Subcutaneous abdominal adipose tissue (tissue), 5 donors: ENCODE data around the gene TCEA3.

ENCODE experiments used
- H3K27ac ChIP-seq: one replicate; pipeline ENCODE4 v1.7.0; 2013; ENCODE audit warnings: low read depth, mild to moderate bottlenecking, inconsistent platforms, low read length, moderate library complexity
- H3K27me3 ChIP-seq, 5 donors: one replicate each; pipeline ENCODE4 v1.7.0; 2013; ENCODE audit warnings: low read length in 5 of 5, inconsistent platforms in 1 of 5; ENCODE audit not compliant: control insufficient read depth in 5 of 5, insufficient read depth in 4 of 5
- H3K36me3 ChIP-seq, 5 donors: one replicate each; pipeline ENCODE4 v1.7.0; 2013; ENCODE audit warnings: low read length in 5 of 5; ENCODE audit not compliant: control insufficient read depth in 5 of 5, insufficient read depth in 5 of 5
- H3K4me1 ChIP-seq, 5 donors: one replicate each; pipeline ENCODE4 v1.7.0; 2013; ENCODE audit warnings: low read length in 5 of 5, mild to moderate bottlenecking in 3 of 5, moderate library complexity in 1 of 5; ENCODE audit not compliant: control insufficient read depth in 5 of 5, insufficient read depth in 5 of 5
- H3K4me3 ChIP-seq, 5 donors: one replicate each; pipeline ENCODE4 v1.7.0; 2013; ENCODE audit warnings: low read length in 5 of 5, low read depth in 1 of 5
- H3K9ac ChIP-seq, 5 donors: one replicate each; pipeline ENCODE4 v1.7.0; 2013; ENCODE audit warnings: low read length in 5 of 5, mild to moderate bottlenecking in 4 of 5, moderate library complexity in 3 of 5
- H3K9me3 ChIP-seq, 5 donors: one replicate each; pipeline ENCODE4 v1.7.0; 2013; ENCODE audit warnings: low read length in 5 of 5; ENCODE audit not compliant: control insufficient read depth in 5 of 5
- donor health status: healthy.
- donor health status: healthy.
- donor health status: healthy.
- donor health status: healthy.
- donor health status: healthy.

The TCEA3 gene

DNA sequence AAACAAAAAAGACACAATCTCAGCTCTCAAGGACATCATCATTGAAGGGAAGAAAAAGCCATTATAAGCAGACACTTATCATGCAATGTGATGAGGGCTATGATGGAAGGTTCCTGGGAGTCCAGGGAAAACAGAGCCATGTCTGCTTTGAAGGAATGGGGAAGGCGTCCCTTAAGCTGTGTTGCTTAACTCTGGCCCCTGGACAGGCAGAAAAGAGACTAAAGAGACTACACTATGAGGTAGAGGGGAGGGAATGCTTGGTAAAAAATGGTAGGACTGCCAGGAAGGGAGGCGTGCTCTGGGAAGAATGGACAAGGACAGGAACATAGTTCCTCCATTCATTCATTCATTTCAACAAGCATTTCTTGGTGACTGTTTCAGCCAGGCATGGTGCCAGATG lies 38.2 kb upstream of the TCEA3 start:
- no peak overlapping the region for H3K4me3 ChIP-seq

DNA sequence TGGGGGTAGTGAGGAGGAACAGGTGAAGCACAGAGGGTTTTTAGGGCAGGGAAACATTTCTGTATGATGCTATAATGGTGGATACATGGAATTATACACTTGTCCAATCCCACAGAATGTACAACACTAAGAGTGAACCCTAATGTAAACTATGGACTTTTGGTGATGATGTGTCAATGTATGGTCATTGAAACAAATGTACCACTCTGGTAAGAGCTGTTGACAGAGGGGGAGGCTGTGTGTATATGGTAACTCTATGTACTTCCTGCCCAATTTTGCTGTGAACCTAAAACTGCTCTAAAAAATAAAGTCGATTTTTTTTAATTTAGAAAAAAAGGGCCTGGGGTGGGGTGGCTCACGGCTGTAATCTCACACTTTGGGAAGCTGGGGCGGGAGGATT lies 36.5 kb upstream of the TCEA3 start:
- Histone ChIP-seq H3K27ac (no peak overlapping the region), H3K9ac (no peak overlapping the region), H3K36me3 (no peaks in the 10 kb centered on the region), H3K27me3 (no peaks in the 10 kb centered on the region), H3K9me3 (no peaks in the 10 kb centered on the region), H3K4me1 (peaks cover 7 to 17% (median 11%) of the 10 kb centered on the region in 5 donors), H3K4me3 (no peak overlapping the region)

More for the DNA sequence above, 38.2 kb upstream of the TCEA3 start:
- Histone ChIP-seq H3K9me3 (no peaks in the 10 kb centered on the region), H3K36me3 (no peaks in the 10 kb centered on the region), H3K27me3 (no peaks in the 10 kb centered on the region), H3K4me1 (peaks cover 0 to under 1% (median 0%) of the 10 kb centered on the region in 5 donors), H3K9ac (no peak overlapping the region), H3K27ac (no peak overlapping the region)

- no peaks in the 10 kb centered on the region for H3K9me3 ChIP-seq
- no peak overlapping the region for H3K27ac ChIP-seq
- peaks cover 7 to 17% (median 11%) of the 10 kb centered on the region in 5 donors for H3K4me1 ChIP-seq
- H3K27me3 ChIP-seq, result no peaks in the 10 kb centered on the region
- H3K9ac ChIP-seq, result no peak overlapping the region
- no peak overlapping the region for H3K4me3 ChIP-seq
- H3K36me3 ChIP-seq, result peaks cover 0 to 4% (median 0%) of the 10 kb centered on the region in 5 donors
These were observed 36.0 kb upstream of the TCEA3 start for GRCh38 chr1:23460519-23460918.

- H3K9me3 ChIP-seq, result no peaks in the 10 kb centered on the region
- H3K4me3 ChIP-seq, result no peak overlapping the region
- no peak overlapping the region for H3K27ac ChIP-seq
- peaks cover 7 to 17% (median 11%) of the 10 kb centered on the region in 5 donors for H3K4me1 ChIP-seq
- H3K9ac ChIP-seq, result no peak overlapping the region
- H3K36me3 ChIP-seq, result peaks cover 0 to 11% (median 6%) of the 10 kb centered on the region in 5 donors
- H3K27me3 ChIP-seq, result no peaks in the 10 kb centered on the region
These were observed 34.8 kb upstream of the TCEA3 start for GRCh38 chr1:23459338-23459757.

DNA sequence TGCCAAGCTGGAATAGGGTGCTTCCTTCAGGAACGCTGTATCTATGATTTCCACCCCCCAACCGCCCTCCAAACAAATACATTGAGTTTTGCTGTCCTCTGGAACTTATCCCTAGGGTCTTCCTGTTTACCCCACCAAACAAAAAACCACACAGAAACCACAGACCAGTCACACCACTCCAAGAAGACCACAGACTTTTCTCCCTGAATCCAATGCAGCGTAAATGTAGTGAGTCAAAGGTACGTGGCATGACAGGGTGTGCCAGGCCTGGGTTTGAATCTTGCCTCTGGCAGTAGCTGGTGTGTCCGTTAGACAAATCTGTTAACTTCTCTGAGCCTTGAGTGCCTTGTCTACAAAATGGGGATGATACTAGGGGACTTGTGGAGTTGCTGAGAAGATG lies 31.7 kb upstream of the TCEA3 start:
- H3K4me1 ChIP-seq, result peaks cover 9 to 28% (median 19%) of the 10 kb centered on the region in 5 donors
- H3K27ac ChIP-seq, result no peak overlapping the region
- H3K36me3 ChIP-seq, result peaks cover 0 to 16% (median 8%) of the 10 kb centered on the region in 5 donors

GRCh38 chr1:23453455-23454000 lies 29.0 kb upstream of the TCEA3 start:
- H3K4me3 ChIP-seq, result no peak overlapping the region
- peaks cover 11 to 46% (median 31%) of the 10 kb centered on the region in 5 donors for H3K4me1 ChIP-seq
- H3K27me3 ChIP-seq, result no peaks in the 10 kb centered on the region
- H3K36me3 ChIP-seq, result peaks cover 0 to 16% (median 13%) of the 10 kb centered on the region in 5 donors
- no peaks in the 10 kb centered on the region for H3K9me3 ChIP-seq
- peak overlapping the region in 2 of 5 donors; percentile 1 to 6 for H3K9ac ChIP-seq
- no peak overlapping the region for H3K27ac ChIP-seq

More for the DNA sequence above, 31.7 kb upstream of the TCEA3 start:
- H3K9me3 ChIP-seq, result no peaks in the 10 kb centered on the region
- no peaks in the 10 kb centered on the region for H3K27me3 ChIP-seq
- H3K9ac ChIP-seq, result no peak overlapping the region
- H3K4me3 ChIP-seq, result no peak overlapping the region

DNA sequence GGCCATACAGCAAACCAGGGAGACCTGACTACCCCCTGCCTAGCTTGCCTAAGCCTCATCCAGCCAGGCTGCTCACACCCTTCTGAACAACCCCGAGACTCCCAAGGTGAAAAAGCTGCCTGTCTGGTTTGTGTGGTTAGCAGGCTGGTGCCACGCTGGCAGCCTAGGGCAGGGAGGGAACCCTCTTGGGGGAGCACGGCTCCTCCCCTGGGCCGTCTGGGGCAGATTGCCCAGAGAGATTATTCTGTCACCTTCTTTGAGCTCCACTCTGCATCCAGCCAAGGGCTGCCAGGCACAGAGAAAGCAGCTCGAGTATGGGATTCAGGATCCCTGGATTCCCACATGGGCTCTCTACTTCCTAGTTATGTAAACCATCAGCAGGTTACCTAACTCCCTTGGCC lies 27.5 kb upstream of the TCEA3 start:
- peaks cover 0 to 16% (median 13%) of the 10 kb centered on the region in 5 donors for H3K36me3 ChIP-seq
- peaks cover 6 to 43% (median 29%) of the 10 kb centered on the region in 5 donors for H3K4me1 ChIP-seq
- no peaks in the 10 kb centered on the region for H3K9me3 ChIP-seq
- no peaks in the 10 kb centered on the region for H3K27me3 ChIP-seq
- H3K27ac ChIP-seq, result peak overlapping the region; percentile 50
- H3K9ac ChIP-seq, result peak overlapping the region in 1 of 5 donors; percentile 12
- no peak overlapping the region for H3K4me3 ChIP-seq

GRCh38 chr1:23451441-23451840 lies 26.9 kb upstream of the TCEA3 start:
- peak overlapping the region in 1 of 5 donors; percentile 12 for H3K9ac ChIP-seq
- peaks cover 3 to 38% (median 23%) of the 10 kb centered on the region in 5 donors for H3K4me1 ChIP-seq
- peak overlapping the region; percentile 50 for H3K27ac ChIP-seq
- H3K4me3 ChIP-seq, result no peak overlapping the region
- peaks cover 0 to 16% (median 13%) of the 10 kb centered on the region in 5 donors for H3K36me3 ChIP-seq
- H3K9me3 ChIP-seq, result no peaks in the 10 kb centered on the region
- H3K27me3 ChIP-seq, result no peaks in the 10 kb centered on the region

GRCh38 chr1:23450894-23451293 lies 26.3 kb upstream of the TCEA3 start:
- no peaks in the 10 kb centered on the region for H3K27me3 ChIP-seq
- H3K9ac ChIP-seq, result no peak overlapping the region
- peaks cover 3 to 36% (median 24%) of the 10 kb centered on the region in 5 donors for H3K4me1 ChIP-seq
- H3K9me3 ChIP-seq, result no peaks in the 10 kb centered on the region
- no peak overlapping the region for H3K4me3 ChIP-seq
- H3K36me3 ChIP-seq, result peaks cover 0 to 15% (median 12%) of the 10 kb centered on the region in 5 donors
- no peak overlapping the region for H3K27ac ChIP-seq

- H3K27me3 ChIP-seq, result no peaks in the 10 kb centered on the region
- no peak overlapping the region for H3K27ac ChIP-seq
- peaks cover 0 to 11% (median 7%) of the 10 kb centered on the region in 5 donors for H3K36me3 ChIP-seq
These were observed 25.4 kb upstream of the TCEA3 start for GRCh38 chr1:23449958-23450357.

More at GRCh38 chr1:23449958-23450357, 25.4 kb upstream of the TCEA3 start:
- Histone ChIP-seq H3K4me1 (peaks cover 3 to 45% (median 28%) of the 10 kb centered on the region in 5 donors), H3K9ac (peak overlapping the region in 2 of 5 donors; percentile 1 to 11), H3K9me3 (no peaks in the 10 kb centered on the region), H3K4me3 (no peak overlapping the region)
